SK-N-SH (cell line): ENCODE results near the gene SOAT2. TPM values are rescaled to one million over a fixed set of nuclear protein-coding genes. Genes with fewer than 3 reads are reported as not detected.

ENCODE experiments used
- CTCF ChIA-PET: fragments of 300-600, 350-600 bp; formaldehyde crosslinking; extraction: SDS; loops from one replicate; lab custom pipeline; 2021; lab: Yijun Ruan, JAX
- POLR2A ChIA-PET: fragments of 350-600 bp; sonication (Branson Sonifier 250); formaldehyde crosslinking; extraction: SDS; loops from one replicate; lab custom pipeline; 2020; ENCODE audit warnings: antibody characterized with exemption, inconsistent platforms; lab: Yijun Ruan, JAX
- DNase-seq: peaks from one replicate; pipeline ENCODE4 v3.0.0; 2012
- H2AFZ ChIP-seq: fragments of 200-600 bp; sonication (generic); 2 replicates; pipeline ENCODE4 v1.8.1; 2016; ENCODE audit warnings: antibody characterized with exemption, mild to moderate bottlenecking, low read depth
- H3F3A ChIP-seq: fragments of 200-600 bp; sonication (generic); replicated peaks from 2 replicates; pipeline ENCODE3; 2016; ENCODE audit warnings: antibody characterized with exemption, mild to moderate bottlenecking; ENCODE audit not compliant: insufficient read depth
- H3K27ac ChIP-seq, 2 experiments: fragments of 200-500 bp in 1 of 2; fragments of 200-600 bp in 1 of 2; sonication (Bioruptor generic) in 1 of 2; sonication (generic), shearing (Covaris generic) in 1 of 2; 2 replicates each; pipeline versions ENCODE4 v1.5.1 to v1.6.1; 2014 to 2016; ENCODE audit warnings: low read depth in 2 of 2, inconsistent platforms in 1 of 2, low read length in 1 of 2, mild to moderate bottlenecking in 1 of 2, mixed read lengths in 1 of 2
- H3K27me3 ChIP-seq: fragments of 200-600 bp; sonication (generic), shearing (Covaris generic); 2 replicates; pipeline ENCODE4 v1.6.1; 2016; ENCODE audit warnings: mixed run types; ENCODE audit not compliant: insufficient read depth
- H3K36me3 ChIP-seq, 2 experiments: fragments of 200-500 bp in 1 of 2; fragments of 200-600 bp in 1 of 2; sonication (Bioruptor generic) in 1 of 2; sonication (generic) in 1 of 2; replicated peaks in 1 of 2; 2 replicates each; pipeline versions ENCODE3 to v1.5.1; 2014 to 2016; ENCODE audit warnings: low read length in 1 of 2, mild to moderate bottlenecking in 1 of 2; ENCODE audit not compliant: insufficient read depth in 2 of 2, control insufficient read depth in 1 of 2
- H3K4me1 ChIP-seq, 2 experiments: fragments of 200-500 bp in 1 of 2; fragments of 200-600 bp in 1 of 2; sonication (Bioruptor generic) in 1 of 2; sonication (generic), shearing (Covaris generic) in 1 of 2; 2 replicates each; pipeline versions ENCODE4 v1.5.1 to v1.6.1; 2014 to 2016; ENCODE audit warnings: low read depth in 1 of 2, low read length in 1 of 2, mixed run types in 1 of 2; ENCODE audit not compliant: insufficient read depth in 2 of 2, control insufficient read depth in 1 of 2
- H3K4me2 ChIP-seq: fragments of 200-600 bp; sonication (generic), shearing (Covaris generic); 2 replicates; pipeline ENCODE4 v1.6.1; 2017; ENCODE audit warnings: mixed run types
- H3K4me3 ChIP-seq, 2 experiments: fragments of 200-500 bp in 1 of 2; fragments of 200-600 bp in 1 of 2; sonication (Bioruptor generic) in 1 of 2; sonication (generic), shearing (Covaris generic) in 1 of 2; 2 replicates each; pipeline versions ENCODE4 v1.5.1 to v1.8.1; 2014 to 2016; ENCODE audit warnings: low read depth in 2 of 2, inconsistent platforms in 1 of 2, low read length in 1 of 2, mild to moderate bottlenecking in 1 of 2, mixed read lengths in 1 of 2, moderate library complexity in 1 of 2
- H3K79me2 ChIP-seq: fragments of 200-600 bp; sonication (generic); 2 replicates; pipeline ENCODE4 v1.8.1; 2017; ENCODE audit warnings: mild to moderate bottlenecking; ENCODE audit not compliant: insufficient read depth
- H3K9ac ChIP-seq: fragments of 200-600 bp; sonication (generic); 2 replicates; pipeline ENCODE4 v1.6.1; 2017; ENCODE audit warnings: mixed run types
- H3K9me2 ChIP-seq: fragments of 200-600 bp; sonication (generic); 2 replicates; pipeline ENCODE4 v1.6.1; 2017; ENCODE audit warnings: mixed run types
- H3K9me3 ChIP-seq: fragments of 200-600 bp; sonication (generic); 2 replicates; pipeline ENCODE4 v1.6.1; 2017; ENCODE audit warnings: mixed run types, mild to moderate bottlenecking, moderate library complexity
- H4K20me1 ChIP-seq: fragments of 200-600 bp; sonication (generic); 2 replicates; pipeline ENCODE4 v1.6.1; 2017; ENCODE audit warnings: mild to moderate bottlenecking, mixed run types; ENCODE audit not compliant: insufficient read depth
- CTCF ChIP-seq: fragments of 200-600 bp; sonication (generic); IDR thresholded peaks from 2 replicates; pipeline ENCODE4 v1.6.1; 2017; ENCODE audit warnings: antibody characterized with exemption, mild to moderate bottlenecking, moderate library complexity
- FOSL2 ChIP-seq: IDR thresholded peaks from 2 replicates; pipeline ENCODE4 v1.4.0; 2012; ENCODE audit warnings: low read depth, mild to moderate bottlenecking, moderate library complexity, borderline replicate concordance
- FOXM1 ChIP-seq: IDR thresholded peaks from 2 replicates; pipeline ENCODE4 v1.4.0; 2012; ENCODE audit warnings: low read depth, mild to moderate bottlenecking
- GABPA ChIP-seq: IDR thresholded peaks from 2 replicates; pipeline ENCODE4 v1.4.0; 2012; ENCODE audit warnings: low read depth, mild to moderate bottlenecking
- NFIC ChIP-seq: IDR thresholded peaks from 2 replicates; pipeline ENCODE4 v1.4.0; 2012; ENCODE audit warnings: borderline replicate concordance
- NRF1 ChIP-seq: IDR thresholded peaks from 2 replicates; pipeline ENCODE4 v1.6.1; 2012; ENCODE audit warnings: low read depth, mild to moderate bottlenecking, low read length
- PBX3 ChIP-seq: IDR thresholded peaks from 2 replicates; pipeline ENCODE4; 2012
- RXRA ChIP-seq: IDR thresholded peaks from 2 replicates; pipeline ENCODE4 v1.4.0; 2012; ENCODE audit warnings: low read depth, mild to moderate bottlenecking, borderline replicate concordance
- SMC3 ChIP-seq: IDR thresholded peaks from 2 replicates; pipeline ENCODE4 v1.6.1; 2012; ENCODE audit warnings: low read depth, low read length, improper control_type of control experiment
- TCF12 ChIP-seq: IDR thresholded peaks from 2 replicates; pipeline ENCODE4 v1.4.0; 2012
- YY1 ChIP-seq: IDR thresholded peaks from 2 replicates; pipeline ENCODE4 v1.4.0; 2012; ENCODE audit warnings: low read depth, mild to moderate bottlenecking
- WGBS: methylation state at CpG from one replicate; pipeline ENCODE4 v1.1.6; 2017; ENCODE audit warnings: low lambda C conversion rate; 5-methylcytosine and 5-hydroxymethylcytosine counted together
- polyA plus RNA-seq, 3 experiments: library from polyadenylated mRNA; depleted of rRNA; stranded (reverse); fragments of >200 nt; gene quantifications; 2 replicates each; pipeline ENCODE4 v1.2.3, GENCODE V29; 2012
- TF ChIP-seq, protein P1 (sequence below): fragments of 150-350 bp; IDR thresholded peaks from 2 replicates; pipeline ENCODE4 v1.6.1; 2016; ENCODE audit warnings: mild to moderate bottlenecking, low read depth, low read length
- TF ChIP-seq, protein P2 (sequence below): IDR thresholded peaks from 2 replicates; pipeline ENCODE4 v1.6.1; 2012; ENCODE audit warnings: mild to moderate bottlenecking, low read depth, low read length, moderate library complexity

Gene SOAT2
- polyA plus RNA-seq, 1 of the 3 experiments (the other 2 are of a cell fraction) = 0.18 TPM

GRCh38 chr12:53074283-53074998 lies 28.8 kb upstream of the SOAT2 start:
- Histone ChIP-seq H3K27ac (no peak overlapping the region), H3K4me1 (peaks cover 28 to 30% of the 10 kb centered on the region in 2 experiments), H3K27me3 (no peaks in the 10 kb centered on the region), H2AFZ (no peak overlapping the region), H3K9me3 (no peaks in the 10 kb centered on the region), H3F3A (peaks cover 13% of the 10 kb centered on the region), H3K9ac (no peak overlapping the region), H3K4me2 (no peak overlapping the region), H3K9me2 (no peaks in the 10 kb centered on the region), H3K36me3 (peaks cover 15 to 21% of the 10 kb centered on the region in 2 experiments), H3K79me2 (peaks cover 36% of the 10 kb centered on the region), H3K4me3 (no peak overlapping the region), H4K20me1 (no peaks in the 10 kb centered on the region)
- DNase-seq = no peak
- POLR2A ChIA-PET = no interaction called here
- TF ChIP-seq TCF12 (no peak), CTCF (no peak), YY1 (no peak), NRF1 (no peak), NFIC (no peak)
- 96% methylated on average over 11 of the region's 11 CpGs for WGBS
- CTCF ChIA-PET = interaction anchor here (0.9 to 8.8 kb wide), 7 partner anchors 7 to 85 kb away, joined by 4 to 130 read pairs (median 7); partner anchors contain the start of gene IGFBP6

DNA sequence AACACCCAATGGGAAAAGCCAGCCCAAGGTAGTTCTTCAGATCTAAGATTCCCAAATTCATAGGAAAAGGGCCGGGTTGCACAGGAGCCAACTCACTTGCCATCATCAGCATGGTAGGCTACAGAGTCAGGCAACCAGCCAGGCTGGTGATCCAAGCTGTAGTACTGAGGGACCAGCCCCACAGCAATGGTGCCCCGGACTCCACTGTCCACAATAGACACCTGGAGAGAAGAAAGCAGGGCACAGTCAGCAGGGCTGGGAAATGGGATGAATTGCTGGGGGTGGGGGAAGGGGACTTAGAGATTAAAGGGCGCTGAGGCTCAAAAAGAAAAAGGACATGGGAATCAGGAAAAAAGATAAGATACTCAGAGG lies 28.3 kb upstream of the SOAT2 start:
- H3K79me2 ChIP-seq = peaks cover 39% of the 10 kb centered on the region
- H3K9ac ChIP-seq = no peak overlapping the region
- no peak for TF ChIP-seq PBX3
- no peaks in the 10 kb centered on the region for H4K20me1 ChIP-seq
- H3K36me3 ChIP-seq = peaks cover 15 to 21% of the 10 kb centered on the region in 2 experiments
- no peak overlapping the region for H3K4me3 ChIP-seq
- DNase-seq = no peak
- H3K9me2 ChIP-seq = no peaks in the 10 kb centered on the region
- no peak overlapping the region for H3K27ac ChIP-seq
- H3K27me3 ChIP-seq = no peaks in the 10 kb centered on the region
- H3K9me3 ChIP-seq = no peaks in the 10 kb centered on the region
- WGBS = 88% methylated on average over 3 of the region's 3 CpGs
- no peak overlapping the region for H3K4me2 ChIP-seq
- peaks cover 16% of the 10 kb centered on the region for H3F3A ChIP-seq
- no peak overlapping the region for H2AFZ ChIP-seq
- ChIA-PET CTCF (interaction anchor here (1.4 to 8.8 kb wide), 4 partner anchors 7 to 85 kb away, joined by 4 to 130 read pairs (median 28); partner anchors contain the start of gene IGFBP6), POLR2A (no interaction called here)
- H3K4me1 ChIP-seq = peaks cover 31 to 33% of the 10 kb centered on the region in 2 experiments

GRCh38 chr12:53076461-53076860 lies 26.8 kb upstream of the SOAT2 start:
- Histone ChIP-seq H3K4me3 (no peak overlapping the region), H3K9me3 (no peaks in the 10 kb centered on the region), H3K4me2 (no peak overlapping the region), H3K36me3 (peaks cover 15 to 21% of the 10 kb centered on the region in 2 experiments), H2AFZ (no peak overlapping the region), H3K9me2 (no peaks in the 10 kb centered on the region), H3K79me2 (peaks cover 38% of the 10 kb centered on the region), H4K20me1 (no peaks in the 10 kb centered on the region), H3K9ac (no peak overlapping the region), H3K27ac (no peak overlapping the region), H3K4me1 (peaks cover 26 to 28% of the 10 kb centered on the region in 2 experiments), H3F3A (peaks cover 22% of the 10 kb centered on the region), H3K27me3 (no peaks in the 10 kb centered on the region)
- POLR2A ChIA-PET = no interaction called here
- TF ChIP-seq, protein P1, sequence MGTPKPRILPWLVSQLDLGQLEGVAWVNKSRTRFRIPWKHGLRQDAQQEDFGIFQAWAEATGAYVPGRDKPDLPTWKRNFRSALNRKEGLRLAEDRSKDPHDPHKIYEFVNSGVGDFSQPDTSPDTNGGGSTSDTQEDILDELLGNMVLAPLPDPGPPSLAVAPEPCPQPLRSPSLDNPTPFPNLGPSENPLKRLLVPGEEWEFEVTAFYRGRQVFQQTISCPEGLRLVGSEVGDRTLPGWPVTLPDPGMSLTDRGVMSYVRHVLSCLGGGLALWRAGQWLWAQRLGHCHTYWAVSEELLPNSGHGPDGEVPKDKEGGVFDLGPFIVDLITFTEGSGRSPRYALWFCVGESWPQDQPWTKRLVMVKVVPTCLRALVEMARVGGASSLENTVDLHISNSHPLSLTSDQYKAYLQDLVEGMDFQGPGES = no peak
- TF ChIP-seq TCF12 (no peak), SMC3 (no peak), RXRA (no peak), GABPA (no peak), FOSL2 (no peak), FOXM1 (no peak)
- TF ChIP-seq, protein P2, sequence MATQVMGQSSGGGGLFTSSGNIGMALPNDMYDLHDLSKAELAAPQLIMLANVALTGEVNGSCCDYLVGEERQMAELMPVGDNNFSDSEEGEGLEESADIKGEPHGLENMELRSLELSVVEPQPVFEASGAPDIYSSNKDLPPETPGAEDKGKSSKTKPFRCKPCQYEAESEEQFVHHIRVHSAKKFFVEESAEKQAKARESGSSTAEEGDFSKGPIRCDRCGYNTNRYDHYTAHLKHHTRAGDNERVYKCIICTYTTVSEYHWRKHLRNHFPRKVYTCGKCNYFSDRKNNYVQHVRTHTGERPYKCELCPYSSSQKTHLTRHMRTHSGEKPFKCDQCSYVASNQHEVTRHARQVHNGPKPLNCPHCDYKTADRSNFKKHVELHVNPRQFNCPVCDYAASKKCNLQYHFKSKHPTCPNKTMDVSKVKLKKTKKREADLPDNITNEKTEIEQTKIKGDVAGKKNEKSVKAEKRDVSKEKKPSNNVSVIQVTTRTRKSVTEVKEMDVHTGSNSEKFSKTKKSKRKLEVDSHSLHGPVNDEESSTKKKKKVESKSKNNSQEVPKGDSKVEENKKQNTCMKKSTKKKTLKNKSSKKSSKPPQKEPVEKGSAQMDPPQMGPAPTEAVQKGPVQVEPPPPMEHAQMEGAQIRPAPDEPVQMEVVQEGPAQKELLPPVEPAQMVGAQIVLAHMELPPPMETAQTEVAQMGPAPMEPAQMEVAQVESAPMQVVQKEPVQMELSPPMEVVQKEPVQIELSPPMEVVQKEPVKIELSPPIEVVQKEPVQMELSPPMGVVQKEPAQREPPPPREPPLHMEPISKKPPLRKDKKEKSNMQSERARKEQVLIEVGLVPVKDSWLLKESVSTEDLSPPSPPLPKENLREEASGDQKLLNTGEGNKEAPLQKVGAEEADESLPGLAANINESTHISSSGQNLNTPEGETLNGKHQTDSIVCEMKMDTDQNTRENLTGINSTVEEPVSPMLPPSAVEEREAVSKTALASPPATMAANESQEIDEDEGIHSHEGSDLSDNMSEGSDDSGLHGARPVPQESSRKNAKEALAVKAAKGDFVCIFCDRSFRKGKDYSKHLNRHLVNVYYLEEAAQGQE = no peak
- CTCF ChIA-PET = interaction anchor here (1.1 to 8.8 kb wide), 5 partner anchors 9 to 83 kb away, joined by 3 to 130 read pairs (median 10); partner anchors contain the start of gene IGFBP6
- WGBS = 100% methylated on average over 3 of the region's 3 CpGs
- no peak for DNase-seq
